ENCODE data around the gene SLC44A5. TPM values are rescaled to one million over a fixed set of nuclear protein-coding genes. Genes with fewer than 3 reads are reported as not detected.

The SLC44A5 gene
- total RNA-seq, 2 donors from 2014 or later: 1.2 to 2.0 TPM

- no peak for DNase-seq (ENCODE audit: low spot score)
- Histone ChIP-seq H3K36me3 (no peaks in the 10 kb centered on the region), H3K4me1 (no peaks in the 10 kb centered on the region), H3K4me3 (no peak overlapping the region), H3K27ac (no peak overlapping the region), H3K27me3 (no peaks in the 10 kb centered on the region), H3K9me3 (no peaks in the 10 kb centered on the region)
- TF ChIP-seq CTCF (IDR thresholded peaks at IDR 0.05): no peak
Measured at GRCh38 chr1:75293270-75293669, 317.6 kb downstream of the SLC44A5 start.

- TF ChIP-seq CTCF (IDR thresholded peaks at IDR 0.05): no peak
- Histone ChIP-seq H3K9me3 (no peaks in the 10 kb centered on the region), H3K27me3 (no peaks in the 10 kb centered on the region), H3K4me3 (no peak overlapping the region), H3K27ac (no peak overlapping the region), H3K36me3 (no peaks in the 10 kb centered on the region), H3K4me1 (no peaks in the 10 kb centered on the region)
- no peak for DNase-seq (ENCODE audit: low spot score)
Measured at GRCh38 chr1:75292013-75292412, 318.9 kb downstream of the SLC44A5 start.

GRCh38 chr1:75276385-75276784 lies 334.5 kb downstream of the SLC44A5 start:
- no peak for DNase-seq (ENCODE audit: low spot score)
- no peaks in the 10 kb centered on the region for H3K36me3 ChIP-seq

GRCh38 chr1:75275631-75276030 lies 335.3 kb downstream of the SLC44A5 start:
- Histone ChIP-seq H3K27me3 (no peaks in the 10 kb centered on the region), H3K4me3 (no peak overlapping the region), H3K27ac (no peak overlapping the region), H3K9me3 (no peaks in the 10 kb centered on the region), H3K4me1 (no peaks in the 10 kb centered on the region), H3K36me3 (no peaks in the 10 kb centered on the region)
- no peak for TF ChIP-seq CTCF (IDR thresholded peaks at IDR 0.05)
- DNase-seq (ENCODE audit: low spot score): no peak

More at GRCh38 chr1:75276385-75276784, 334.5 kb downstream of the SLC44A5 start:
- Histone ChIP-seq H3K4me3 (no peak overlapping the region), H3K27me3 (no peaks in the 10 kb centered on the region), H3K9me3 (no peaks in the 10 kb centered on the region), H3K4me1 (no peaks in the 10 kb centered on the region), H3K27ac (no peak overlapping the region)
- TF ChIP-seq CTCF (IDR thresholded peaks at IDR 0.05): no peak

- no peaks in the 10 kb centered on the region for H3K27me3 ChIP-seq
- H3K4me1 ChIP-seq: no peaks in the 10 kb centered on the region
- no peaks in the 10 kb centered on the region for H3K36me3 ChIP-seq
- no peak for DNase-seq (ENCODE audit: low spot score)
- no peak overlapping the region for H3K27ac ChIP-seq
- no peaks in the 10 kb centered on the region for H3K9me3 ChIP-seq
- no peak overlapping the region for H3K4me3 ChIP-seq
- no peak for TF ChIP-seq CTCF (IDR thresholded peaks at IDR 0.05)
Measured at GRCh38 chr1:75274920-75275506, 335.9 kb downstream of the SLC44A5 start.

GRCh38 chr1:75273110-75273509 lies 337.8 kb downstream of the SLC44A5 start:
- Histone ChIP-seq H3K36me3 (no peaks in the 10 kb centered on the region), H3K9me3 (no peaks in the 10 kb centered on the region), H3K27me3 (no peaks in the 10 kb centered on the region), H3K27ac (no peak overlapping the region), H3K4me3 (no peak overlapping the region), H3K4me1 (no peaks in the 10 kb centered on the region)
- no peak for DNase-seq (ENCODE audit: low spot score)
- TF ChIP-seq CTCF (IDR thresholded peaks at IDR 0.05): no peak

Data from right atrium auricular region (tissue), 2 donors.